IMR-90 (cell line): ENCODE measurements around the gene RAD51B. TPM values are rescaled to one million over a fixed set of nuclear protein-coding genes. Genes with fewer than 3 reads are reported as not detected.

ENCODE experiments used
- ATAC-seq: fragments of 200-7000 bp; cut with Tn5 transposase; 2 replicates; pipeline ENCODE4 v1.9.1; 2020; ENCODE audit warnings: low read depth, mild to moderate bottlenecking, moderate library complexity
- BruUV-seq: library from RNA; stranded (reverse); fragments of 400-500 nt; replicated peaks from 2 replicates; lab custom pipeline; 2021; lab: Mats Ljungman, UMichigan
- CTCF ChIA-PET: fragments of 300-600 bp; formaldehyde crosslinking; extraction: SDS; loops from one replicate; lab custom pipeline; 2021; ENCODE audit warnings: antibody characterized with exemption; lab: Yijun Ruan, JAX
- POLR2A ChIA-PET: fragments of 300-600 bp; sonication (Branson Sonifier 250); formaldehyde crosslinking; loops from one replicate; lab custom pipeline; 2022; ENCODE audit warnings: antibody characterized with exemption; ENCODE audit not compliant: unreplicated experiment; lab: Charles Lee
- DNase-seq: peaks from one replicate; pipeline ENCODE4 v3.0.0; 2013
- H2AFZ ChIP-seq: replicated peaks from 2 replicates; pipeline ENCODE3; 2013; ENCODE audit warnings: low read length, mild to moderate bottlenecking; ENCODE audit not compliant: poor library complexity
- H2AK5ac ChIP-seq: 2 replicates; pipeline ENCODE4 v1.6.1; 2013; ENCODE audit warnings: low read depth, low read length, inconsistent platforms
- H2AK9ac ChIP-seq: replicated peaks from 2 replicates; pipeline ENCODE3; 2013; ENCODE audit warnings: mild to moderate bottlenecking, low read depth, low read length, moderate library complexity; ENCODE audit not compliant: poor library complexity
- H2BK120ac ChIP-seq: 2 replicates; pipeline ENCODE4 v1.6.1; 2013; ENCODE audit warnings: low read depth, low read length, inconsistent platforms
- H2BK15ac ChIP-seq: 3 replicates; pipeline ENCODE4 v1.6.1; 2013; ENCODE audit warnings: low read depth, low read length, inconsistent platforms
- H2BK20ac ChIP-seq: 2 replicates; pipeline ENCODE4 v1.6.1; 2013; ENCODE audit warnings: low read depth, mild to moderate bottlenecking, inconsistent platforms, low read length, moderate library complexity
- H2BK5ac ChIP-seq: 2 replicates; pipeline ENCODE4 v1.6.1; 2013; ENCODE audit warnings: mild to moderate bottlenecking, low read depth, low read length, inconsistent platforms; ENCODE audit not compliant: poor library complexity, severe bottlenecking
- H3K14ac ChIP-seq: replicated peaks from 2 replicates; pipeline ENCODE4 v1.6.1; 2013; ENCODE audit warnings: low read depth, low read length, inconsistent platforms
- H3K18ac ChIP-seq: 2 replicates; pipeline ENCODE4 v1.6.1; 2013; ENCODE audit warnings: low read depth, low read length, control low read depth
- H3K23ac ChIP-seq: 2 replicates; pipeline ENCODE4 v1.6.1; 2013; ENCODE audit warnings: low read depth, low read length, inconsistent platforms
- H3K27ac ChIP-seq: 2 replicates; pipeline ENCODE4 v1.5.1; 2013; ENCODE audit warnings: mild to moderate bottlenecking, control low read depth, low read length; ENCODE audit not compliant: insufficient read depth
- H3K27me3 ChIP-seq: 2 replicates; pipeline ENCODE4 v1.6.1; 2013; ENCODE audit warnings: low read length; ENCODE audit not compliant: control insufficient read depth, insufficient read depth
- H3K36me3 ChIP-seq: 2 replicates; pipeline ENCODE4 v1.6.1; 2013; ENCODE audit warnings: low read length, mixed read lengths; ENCODE audit not compliant: control insufficient read depth, insufficient read depth
- H3K4ac ChIP-seq: 2 replicates; pipeline ENCODE4 v1.6.1; 2013; ENCODE audit warnings: low read depth, low read length, inconsistent platforms
- H3K4me1 ChIP-seq: 2 replicates; pipeline ENCODE4 v1.6.1; 2013; ENCODE audit warnings: low read length, mixed read lengths; ENCODE audit not compliant: control insufficient read depth, insufficient read depth
- H3K4me2 ChIP-seq: 2 replicates; pipeline ENCODE4 v1.6.1; 2013; ENCODE audit warnings: low read depth, mild to moderate bottlenecking, control low read depth, low read length, moderate library complexity
- H3K4me3 ChIP-seq: 2 replicates; pipeline ENCODE4 v1.5.1; 2013; ENCODE audit warnings: low read depth, mild to moderate bottlenecking, control low read depth, low read length, moderate library complexity; ENCODE audit not compliant: insufficient read depth
- H3K56ac ChIP-seq: 2 replicates; pipeline ENCODE4 v1.6.1; 2013; ENCODE audit warnings: low read length, inconsistent platforms; ENCODE audit not compliant: insufficient read depth; ENCODE audit errors: extremely low read depth
- H3K79me1 ChIP-seq, 2 experiments: 2 replicates each; pipeline ENCODE4 v1.6.1; 2013; ENCODE audit warnings: low read length in 2 of 2, inconsistent platforms in 1 of 2, low read depth in 1 of 2
- H3K9ac ChIP-seq: 2 replicates; pipeline ENCODE4 v1.6.1; 2013; ENCODE audit warnings: low read depth, low read length, control low read depth
- H3K9me1 ChIP-seq: 2 replicates; pipeline ENCODE4 v1.6.1; 2013; ENCODE audit warnings: low read length, inconsistent platforms; ENCODE audit not compliant: insufficient read depth
- H3K9me3 ChIP-seq: 2 replicates; pipeline ENCODE4 v1.6.1; 2013; ENCODE audit warnings: low read length; ENCODE audit not compliant: control insufficient read depth, insufficient read depth
- H4K20me1 ChIP-seq: 2 replicates; pipeline ENCODE4 v1.6.1; 2013; ENCODE audit warnings: low read length, inconsistent platforms; ENCODE audit not compliant: insufficient read depth
- H4K5ac ChIP-seq: 2 replicates; pipeline ENCODE4 v1.6.1; 2013; ENCODE audit warnings: mild to moderate bottlenecking, low read depth, low read length, control low read depth
- H4K8ac ChIP-seq, 2 experiments: 2 replicates each; pipeline ENCODE4 v1.6.1; 2013; ENCODE audit warnings: low read depth in 2 of 2, low read length in 2 of 2, control low read depth in 1 of 2, inconsistent platforms in 1 of 2
- H4K91ac ChIP-seq: 2 replicates; pipeline ENCODE4 v1.6.1; 2013; ENCODE audit warnings: low read depth, low read length, inconsistent platforms; ENCODE audit not compliant: insufficient read depth
- BHLHE40 ChIP-seq: fragments of 150-350 bp; IDR thresholded peaks from 2 replicates; pipeline ENCODE4 v1.6.1; 2016; ENCODE audit warnings: mild to moderate bottlenecking, low read depth, low read length
- MAFK ChIP-seq: IDR thresholded peaks from 2 replicates; pipeline ENCODE4 v1.6.1; 2012; ENCODE audit warnings: low read depth, low read length, improper control_type of control experiment
- POLR2A ChIP-seq: IDR thresholded peaks from 2 replicates; pipeline ENCODE4 v1.6.1; 2012; ENCODE audit warnings: mild to moderate bottlenecking, low read depth, low read length
- RAD21 ChIP-seq: IDR thresholded peaks from 2 replicates; pipeline ENCODE4 v1.6.1; 2012; ENCODE audit warnings: low read length, improper control_type of control experiment
- SMC3 ChIP-seq: fragments of 150-350 bp; IDR thresholded peaks from 2 replicates; pipeline ENCODE4 v1.6.1; 2016; ENCODE audit warnings: low read depth, mild to moderate bottlenecking, antibody characterized with exemption, low read length, moderate library complexity
- WGBS, 2 experiments: methylation state at CpG; one replicate each; pipeline versions ENCODE4 v1.1.5 to v1.1.7; 2013; ENCODE audit warnings: missing lambda C conversion rate in 2 of 2; ENCODE audit not compliant: insufficient read length in 1 of 2; ENCODE audit errors: extremely low coverage in 2 of 2; 5-methylcytosine and 5-hydroxymethylcytosine counted together
- dilution Hi-C: fragments of 300-500 bp; cut with HindIII; formaldehyde crosslinking; loops from one replicate; pipeline ENCODE4 v1.14.3; 2018; ENCODE audit warnings: low sequenced_read_pairs; ENCODE audit not compliant: unreplicated experiment
- in situ Hi-C: fragments of 300-500 bp; cut with MboI; formaldehyde crosslinking; loops from 3 replicates; pipeline ENCODE4 v1.14.3; 2019; ENCODE audit warnings: low sequenced_read_pairs, inconsistent platforms, mixed read lengths
- intact Hi-C: fragments of 100-400 bp; cut with micrococcal nuclease; formaldehyde crosslinking; loops from 2 replicates; pipeline ENCODE4 v1.10.0; 2022
- polyA plus RNA-seq, 3 experiments: library from polyadenylated mRNA; depleted of rRNA; stranded (reverse); fragments of >200 nt; gene quantifications; 2 replicates each; pipeline ENCODE4 v1.2.3, GENCODE V29; 2012; ENCODE audit warnings: low replicate concordance in 1 of 3
- total RNA-seq: library from RNA; depleted of rRNA; stranded (reverse); fragments of >200 nt; gene quantifications from 2 replicates; pipeline ENCODE4 v1.2.3, GENCODE V29; 2012
- TF ChIP-seq, protein P1 (sequence below): conservative IDR thresholded peaks from 2 replicates; pipeline ENCODE4 v1.5.1; 2012; ENCODE audit warnings: mild to moderate bottlenecking, low read depth, low read length, improper control_type of control experiment

Gene RAD51B
- total and polyA plus RNA-seq, 2 of the 4 experiments (the other 2 are of a cell fraction), result 5.1 to 18.8 TPM

GRCh38 chr14:68747393-68747792, 927.8 kb downstream of the RAD51B start:
- Histone ChIP-seq H3K4me2 (no peak overlapping the region), H3K9me3 (no peaks in the 10 kb centered on the region), H4K20me1 (no peaks in the 10 kb centered on the region), H3K36me3 (no peaks in the 10 kb centered on the region), H4K91ac (no peak overlapping the region), H2AK5ac (no peak overlapping the region), H3K4ac (no peak overlapping the region), H3K9me1 (no peaks in the 10 kb centered on the region), H2BK120ac (no peak overlapping the region), H3K23ac (no peak overlapping the region), H3K79me1 (no peaks in the 10 kb centered on the region), H3K14ac (no peak overlapping the region), H2BK15ac (no peak overlapping the region), H3K27me3 (peaks cover 3% of the 10 kb centered on the region; the same call in 1 of the 2 replicates), H2AK9ac (no peak overlapping the region), H2BK5ac (no peak overlapping the region), H3K56ac (no peak overlapping the region), H3K27ac (no peak overlapping the region), H4K8ac (no peak overlapping the region), H2AFZ (no peak overlapping the region), H3K9ac (no peak overlapping the region), H2BK20ac (no peak overlapping the region), H3K18ac (no peak overlapping the region), H4K5ac (no peak overlapping the region), H3K4me1 (no peaks in the 10 kb centered on the region), H3K4me3 (no peak overlapping the region)
- dilution Hi-C loops, result no loop called here
- CTCF ChIA-PET, result no interaction called here
- no peak for DNase-seq
- in situ Hi-C loops, result no loop called here
- ATAC-seq, result no peak
- WGBS, 2 experiments, result 95% methylated on average over 5 of the region's 5 CpGs; no CpG with 5 or more reads in 1 of the 2 experiments
- no TSS peak for BruUV-seq
- TF ChIP-seq BHLHE40 (no peak), POLR2A (no peak), SMC3 (no peak), MAFK (no peak), RAD21 (no peak)
- TF ChIP-seq, protein P1, sequence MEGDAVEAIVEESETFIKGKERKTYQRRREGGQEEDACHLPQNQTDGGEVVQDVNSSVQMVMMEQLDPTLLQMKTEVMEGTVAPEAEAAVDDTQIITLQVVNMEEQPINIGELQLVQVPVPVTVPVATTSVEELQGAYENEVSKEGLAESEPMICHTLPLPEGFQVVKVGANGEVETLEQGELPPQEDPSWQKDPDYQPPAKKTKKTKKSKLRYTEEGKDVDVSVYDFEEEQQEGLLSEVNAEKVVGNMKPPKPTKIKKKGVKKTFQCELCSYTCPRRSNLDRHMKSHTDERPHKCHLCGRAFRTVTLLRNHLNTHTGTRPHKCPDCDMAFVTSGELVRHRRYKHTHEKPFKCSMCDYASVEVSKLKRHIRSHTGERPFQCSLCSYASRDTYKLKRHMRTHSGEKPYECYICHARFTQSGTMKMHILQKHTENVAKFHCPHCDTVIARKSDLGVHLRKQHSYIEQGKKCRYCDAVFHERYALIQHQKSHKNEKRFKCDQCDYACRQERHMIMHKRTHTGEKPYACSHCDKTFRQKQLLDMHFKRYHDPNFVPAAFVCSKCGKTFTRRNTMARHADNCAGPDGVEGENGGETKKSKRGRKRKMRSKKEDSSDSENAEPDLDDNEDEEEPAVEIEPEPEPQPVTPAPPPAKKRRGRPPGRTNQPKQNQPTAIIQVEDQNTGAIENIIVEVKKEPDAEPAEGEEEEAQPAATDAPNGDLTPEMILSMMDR, result no peak
- POLR2A ChIA-PET, result no interaction called here
- intact Hi-C loops, result no loop called here
